Bronchial epithelial cell (primary cell): ENCODE measurements around the gene PPIL1. TPM values are rescaled to one million over a fixed set of nuclear protein-coding genes. Genes with fewer than 3 reads are reported as not detected.

Source experiments
- DNase-seq: peaks from one replicate; pipeline ENCODE4 v3.0.0-alpha.2; 2010; ENCODE audit warnings: low read depth
- FAIRE-seq: peaks from 2 replicates; lab custom pipeline; 2011; peaks lifted over from hg19 to GRCh38; lab: Jason Lieb, UNC
- H3K27me3 ChIP-seq: 2 replicates; pipeline ENCODE4 v1.5.1; 2011; ENCODE audit warnings: low read length; ENCODE audit not compliant: control insufficient read depth, insufficient read depth
- H3K36me3 ChIP-seq: 2 replicates; pipeline ENCODE4 v1.5.1; 2011; ENCODE audit warnings: low read length; ENCODE audit not compliant: control insufficient read depth, insufficient read depth
- H3K4me3 ChIP-seq: 2 replicates; pipeline ENCODE4 v1.5.1; 2011; ENCODE audit warnings: mild to moderate bottlenecking, low read depth, low read length, control low read depth
- total RNA-seq: library from RNA; depleted of rRNA; stranded (reverse); fragments of >200 nt; gene quantifications from 2 replicates; pipeline ENCODE4 v1.2.1, GENCODE V29; 2014
- TF ChIP-seq, protein P1 (sequence below): IDR thresholded peaks from 2 replicates; pipeline ENCODE4 v1.5.1; 2011; ENCODE audit warnings: mild to moderate bottlenecking, moderate library complexity, low read length, control low read depth, inconsistent platforms; ENCODE audit not compliant: insufficient read depth, severe bottlenecking

Gene PPIL1
- total RNA-seq, 1 donor from 2014 or later: 34.8 TPM

DNA sequence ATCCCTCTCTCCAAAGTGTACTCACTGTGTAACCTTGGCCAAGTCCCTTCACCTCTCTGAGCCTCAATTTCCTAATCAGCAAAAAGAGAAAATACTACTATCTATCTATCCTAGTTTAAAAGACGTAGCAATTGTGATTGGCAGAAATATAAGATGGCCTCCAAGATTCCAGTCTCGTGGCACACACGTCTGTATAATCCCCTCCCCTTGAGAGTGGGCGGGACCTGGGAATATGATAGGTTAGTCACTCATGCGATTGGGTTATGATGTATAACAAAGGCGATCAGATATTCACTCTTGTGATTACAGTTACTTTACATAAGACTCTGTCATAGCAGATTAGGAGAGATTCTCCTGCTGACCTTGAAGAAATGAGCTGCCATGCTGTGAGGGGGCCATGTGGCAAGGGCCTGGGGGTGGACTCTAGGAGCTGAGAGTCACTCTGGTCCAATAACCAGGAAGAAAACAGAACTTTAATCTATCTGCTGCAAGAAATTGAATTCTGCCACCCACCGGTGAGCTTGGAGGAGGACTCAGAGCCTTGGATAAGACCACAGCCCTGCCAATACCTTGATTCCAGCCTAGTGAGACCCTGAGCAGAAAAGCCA lies 41.3 kb downstream of the PPIL1 start:
- no peak for DNase-seq
- Histone ChIP-seq H3K4me3 (no peak overlapping the region), H3K36me3 (no peaks in the 10 kb centered on the region), H3K27me3 (peaks cover 10% of the 10 kb centered on the region)
- FAIRE-seq: no peak
- TF ChIP-seq, protein P1, sequence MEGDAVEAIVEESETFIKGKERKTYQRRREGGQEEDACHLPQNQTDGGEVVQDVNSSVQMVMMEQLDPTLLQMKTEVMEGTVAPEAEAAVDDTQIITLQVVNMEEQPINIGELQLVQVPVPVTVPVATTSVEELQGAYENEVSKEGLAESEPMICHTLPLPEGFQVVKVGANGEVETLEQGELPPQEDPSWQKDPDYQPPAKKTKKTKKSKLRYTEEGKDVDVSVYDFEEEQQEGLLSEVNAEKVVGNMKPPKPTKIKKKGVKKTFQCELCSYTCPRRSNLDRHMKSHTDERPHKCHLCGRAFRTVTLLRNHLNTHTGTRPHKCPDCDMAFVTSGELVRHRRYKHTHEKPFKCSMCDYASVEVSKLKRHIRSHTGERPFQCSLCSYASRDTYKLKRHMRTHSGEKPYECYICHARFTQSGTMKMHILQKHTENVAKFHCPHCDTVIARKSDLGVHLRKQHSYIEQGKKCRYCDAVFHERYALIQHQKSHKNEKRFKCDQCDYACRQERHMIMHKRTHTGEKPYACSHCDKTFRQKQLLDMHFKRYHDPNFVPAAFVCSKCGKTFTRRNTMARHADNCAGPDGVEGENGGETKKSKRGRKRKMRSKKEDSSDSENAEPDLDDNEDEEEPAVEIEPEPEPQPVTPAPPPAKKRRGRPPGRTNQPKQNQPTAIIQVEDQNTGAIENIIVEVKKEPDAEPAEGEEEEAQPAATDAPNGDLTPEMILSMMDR: no peak

DNA sequence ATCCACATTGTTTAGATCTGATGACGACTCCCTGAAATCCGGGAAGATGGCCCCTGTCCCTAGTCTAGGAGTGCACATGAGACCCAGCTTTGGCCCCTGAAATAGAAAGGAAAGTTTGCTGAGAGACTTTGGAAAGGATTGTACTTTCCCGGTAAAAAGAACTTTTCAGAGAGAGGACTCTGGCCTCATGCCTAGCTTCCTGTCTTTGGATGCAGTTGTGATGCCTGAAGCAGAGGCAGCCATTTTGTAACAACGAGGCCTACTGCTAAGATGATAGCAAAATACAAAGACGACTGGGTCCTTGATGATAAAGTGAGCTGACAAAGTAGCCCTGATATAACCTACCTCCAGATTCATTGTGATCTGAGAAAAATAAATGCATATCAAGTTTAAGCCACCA lies 42.3 kb downstream of the PPIL1 start:
- H3K36me3 ChIP-seq: no peaks in the 10 kb centered on the region
- H3K4me3 ChIP-seq: no peak overlapping the region
- DNase-seq: no peak
- TF ChIP-seq, protein P1: no peak
- no peak for FAIRE-seq
- H3K27me3 ChIP-seq: peaks cover 6% of the 10 kb centered on the region

DNA sequence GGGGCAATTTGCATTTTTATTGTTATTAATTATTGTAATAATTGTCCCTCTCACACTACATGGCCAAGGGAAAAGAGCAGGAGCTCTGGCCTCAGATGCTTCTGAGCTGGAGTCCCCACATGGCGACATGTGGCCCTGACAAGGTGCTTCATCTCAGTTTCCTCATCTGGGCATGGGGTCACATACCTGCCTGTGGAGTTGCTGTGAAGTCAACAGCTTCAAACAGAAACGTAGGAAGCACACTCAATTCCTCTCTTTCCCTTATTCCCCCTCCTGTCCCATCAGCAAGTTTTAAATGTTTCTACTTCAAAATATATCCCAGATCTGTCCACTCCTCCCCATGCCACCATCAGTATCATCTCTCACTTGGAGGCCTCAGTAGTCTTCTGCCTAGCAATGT lies 44.0 kb downstream of the PPIL1 start:
- Histone ChIP-seq H3K4me3 (no peak overlapping the region), H3K27me3 (peaks cover 2% of the 10 kb centered on the region), H3K36me3 (no peaks in the 10 kb centered on the region)
- FAIRE-seq (no peak), DNase-seq (no peak)
- TF ChIP-seq, protein P1: no peak

DNA sequence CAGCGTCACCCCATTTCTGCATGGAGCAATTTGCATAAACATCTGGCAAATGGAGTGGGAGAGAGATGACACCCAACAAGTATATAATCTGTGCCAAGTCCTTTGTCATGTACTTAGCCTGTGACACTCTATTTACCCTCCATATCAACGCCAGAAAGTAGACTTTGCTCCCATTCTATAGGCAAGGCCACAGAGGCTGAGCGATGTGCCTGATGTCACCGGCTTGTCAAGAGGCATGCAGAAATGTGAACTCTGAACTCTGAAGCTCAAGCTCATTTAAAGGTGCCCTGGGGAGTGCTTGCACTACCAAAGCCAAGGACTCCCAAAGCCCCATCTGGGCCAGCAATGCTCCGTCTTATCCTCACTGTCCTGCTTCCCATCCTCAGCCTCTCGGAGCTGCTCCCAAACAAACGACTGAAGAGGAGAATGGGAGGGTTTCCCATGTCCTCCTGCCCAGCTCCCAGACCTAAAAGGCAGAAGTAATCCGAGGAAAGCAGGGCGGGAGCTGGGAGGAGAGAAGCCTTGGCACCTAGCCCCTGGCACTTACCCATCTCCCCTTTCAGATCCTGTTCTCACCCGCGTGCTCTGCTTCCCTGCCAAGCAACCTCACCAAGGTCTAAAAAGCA lies 44.6 kb downstream of the PPIL1 start:
- DNase-seq (no peak), FAIRE-seq (no peak)
- no peak overlapping the region for H3K4me3 ChIP-seq
- no peaks in the 10 kb centered on the region for H3K36me3 ChIP-seq
- H3K27me3 ChIP-seq: no peaks in the 10 kb centered on the region
- TF ChIP-seq, protein P1: no peak

DNA sequence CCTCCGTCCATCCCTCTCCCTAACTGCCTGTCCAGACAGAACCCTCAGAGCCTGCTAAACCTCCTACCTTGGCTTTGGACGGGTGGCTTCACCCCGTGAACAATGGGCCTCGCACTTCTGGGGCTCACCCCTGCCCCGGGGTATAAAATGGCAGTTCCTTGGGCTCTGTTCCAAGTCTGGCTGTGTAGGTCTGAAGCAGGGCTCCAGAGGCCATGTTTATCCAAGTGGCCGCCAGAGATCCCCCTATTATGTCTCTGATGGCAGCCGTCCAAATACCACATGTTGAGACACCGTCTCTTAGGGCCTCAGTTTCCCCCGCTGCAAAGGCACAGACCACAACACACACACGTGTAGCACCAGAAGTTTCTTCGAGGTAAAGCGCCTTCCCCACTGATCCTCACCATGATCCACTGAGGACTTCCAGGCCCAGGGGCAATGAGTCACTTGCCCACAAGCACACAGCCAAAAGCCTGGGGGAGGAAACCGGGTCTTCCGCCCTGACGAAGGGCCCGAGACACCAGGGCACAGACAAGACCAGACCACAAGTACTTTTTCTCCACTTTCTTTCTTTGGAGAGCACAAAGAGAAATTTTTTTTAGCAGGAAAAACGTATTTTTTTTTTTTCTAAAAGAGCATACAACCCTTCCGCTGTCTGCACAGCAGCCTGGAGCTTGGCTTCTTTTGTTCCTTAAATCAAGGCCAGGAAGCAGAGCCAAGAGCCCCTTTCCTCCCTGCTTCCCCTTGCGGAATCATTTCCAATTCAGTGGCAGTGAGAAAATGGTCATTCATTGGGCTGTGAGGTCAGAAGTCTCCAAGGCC lies 47.1 kb downstream of the PPIL1 start:
- DNase-seq (peak; percentile 55), FAIRE-seq (no peak)
- H3K27me3 ChIP-seq: no peaks in the 10 kb centered on the region
- no peaks in the 10 kb centered on the region for H3K36me3 ChIP-seq
- TF ChIP-seq, protein P1: no peak
- no peak overlapping the region for H3K4me3 ChIP-seq
